Stimulated activated naive CD8-positive, alpha-beta T cell treated with anti-CD3 and anti-CD28 coated beads, Interleukin-15, Interleukin-2, amounts not matched to agents 100 U/mL and 50 U/mL, for 24 hours (primary cell): ENCODE results near the gene ARHGDIB.

Experiments
- ATAC-seq: fragments of 150-1000 bp; cut with Tn5 transposase; one replicate; pipeline ENCODE4 v1.10.0; 2021
- DNase-seq: peaks from one replicate; pipeline ENCODE4 v3.0.0; 2021

The ARHGDIB gene

GRCh38 chr12:14961466-14962152 is at the start of gene ARHGDIB:
Gene ARHGDIB, minus strand, starts transcription at chr12:14961601. Its CDS starts 10,889 bp downstream, at chr12:14950712.
- DNase-seq (peak; percentile 70), ATAC-seq (peak; percentile 79)

GRCh38 chr12:15011162-15011561 is 49.8 kb upstream of the ARHGDIB start:
- DNase-seq, result no peak
- no peak for ATAC-seq

- DNase-seq (no peak), ATAC-seq (no peak)
Observed at GRCh38 chr12:15007551-15007950, 46.1 kb upstream of the ARHGDIB start.

- no peak for DNase-seq
- ATAC-seq, result no peak
Observed at GRCh38 chr12:15005064-15005463, 43.7 kb upstream of the ARHGDIB start.

GRCh38 chr12:15004421-15004820 is 43.0 kb upstream of the ARHGDIB start:
- no peak for ATAC-seq

GRCh38 chr12:15001733-15002382 is 40.5 kb upstream of the ARHGDIB start:
- no peak for ATAC-seq
- DNase-seq, result no peak

More at GRCh38 chr12:15004421-15004820, 43.0 kb upstream of the ARHGDIB start:
- no peak for DNase-seq

- ATAC-seq (no peak), DNase-seq (no peak)
Observed at GRCh38 chr12:15000575-15000974, 39.2 kb upstream of the ARHGDIB start.

- DNase-seq (no peak), ATAC-seq (no peak)
Observed at GRCh38 chr12:14999695-15000365, 38.4 kb upstream of the ARHGDIB start.

- ATAC-seq (no peak), DNase-seq (no peak)
Observed at GRCh38 chr12:14999021-14999694, 37.8 kb upstream of the ARHGDIB start.

- DNase-seq (no peak), ATAC-seq (no peak)
Observed at GRCh38 chr12:14997998-14998397, 36.6 kb upstream of the ARHGDIB start.

- ATAC-seq (no peak), DNase-seq (no peak)
Observed at GRCh38 chr12:14995583-14996425, 34.4 kb upstream of the ARHGDIB start.

GRCh38 chr12:14994610-14995009 is 33.2 kb upstream of the ARHGDIB start:
- no peak for ATAC-seq

GRCh38 chr12:14993537-14994266 is 32.3 kb upstream of the ARHGDIB start:
- DNase-seq (peak; percentile 26), ATAC-seq (peak; percentile 79)

More at GRCh38 chr12:14994610-14995009, 33.2 kb upstream of the ARHGDIB start:
- no peak for DNase-seq

- no peak for ATAC-seq
- no peak for DNase-seq
Observed at GRCh38 chr12:14993117-14993516, 31.7 kb upstream of the ARHGDIB start.

GRCh38 chr12:14992673-14993072 is 31.3 kb upstream of the ARHGDIB start:
- ATAC-seq, result no peak
- DNase-seq, result no peak

- DNase-seq (no peak), ATAC-seq (no peak)
Observed at GRCh38 chr12:14991069-14991468, 29.7 kb upstream of the ARHGDIB start.

GRCh38 chr12:14989790-14990189 is 28.4 kb upstream of the ARHGDIB start:
- DNase-seq (no peak), ATAC-seq (no peak)

- ATAC-seq (no peak), DNase-seq (no peak)
Observed at GRCh38 chr12:14988035-14988434, 26.6 kb upstream of the ARHGDIB start.

- no peak for DNase-seq
- ATAC-seq, result no peak
Observed at GRCh38 chr12:14986449-14986848, 25.0 kb upstream of the ARHGDIB start.

- no peak for ATAC-seq
Observed at GRCh38 chr12:14984766-14985285, 23.4 kb upstream of the ARHGDIB start.

GRCh38 chr12:14984036-14984435 is 22.6 kb upstream of the ARHGDIB start:
- no peak for ATAC-seq
- DNase-seq, result no peak

More at GRCh38 chr12:14984766-14985285, 23.4 kb upstream of the ARHGDIB start:
- DNase-seq, result no peak
